ENCODE data around the gene TSKU.
"Not testable (repeated sequence)": the region's sequence is repeated elsewhere in the genome, so short reads cannot be mapped to it uniquely, and the experiment has no call there.

The TSKU gene

GRCh38 chr11:76810151-76810853, 27.1 kb downstream of the TSKU start:
- H3K36me3 ChIP-seq (ENCODE audit: control insufficient read depth, insufficient read depth, low read length): no peaks in the 10 kb centered on the region
- H3K9ac ChIP-seq (ENCODE audit: low read depth, low read length): no peak overlapping the region
- no peak overlapping the region for H3K4me3 ChIP-seq (ENCODE audit: low read depth, low read length)
- no peaks in the 10 kb centered on the region for H3K27me3 ChIP-seq (ENCODE audit: control insufficient read depth, insufficient read depth, low read length)
- peaks cover 4% of the 10 kb centered on the region for H3K9me3 ChIP-seq (ENCODE audit: control insufficient read depth, insufficient read depth, low read length)
- H3K4me1 ChIP-seq (ENCODE audit: control insufficient read depth, insufficient read depth, low read length): no peaks in the 10 kb centered on the region

- Histone ChIP-seq H3K36me3 (ENCODE audit: control insufficient read depth, insufficient read depth, low read length) (no peaks in the 10 kb centered on the region), H3K9me3 (ENCODE audit: control insufficient read depth, insufficient read depth, low read length) (peaks cover 9% of the 10 kb centered on the region), H3K27me3 (ENCODE audit: control insufficient read depth, insufficient read depth, low read length) (no peaks in the 10 kb centered on the region), H3K4me3 (ENCODE audit: low read depth, low read length) (no peak overlapping the region), H3K9ac (ENCODE audit: low read depth, low read length) (no peak overlapping the region), H3K4me1 (ENCODE audit: control insufficient read depth, insufficient read depth, low read length) (no peaks in the 10 kb centered on the region)
Observed at GRCh38 chr11:76811259-76811658, 28.1 kb downstream of the TSKU start.

GRCh38 chr11:76814414-76814813, 31.3 kb downstream of the TSKU start:
- H3K4me3 ChIP-seq (ENCODE audit: low read depth, low read length): no peak overlapping the region
- H3K4me1 ChIP-seq (ENCODE audit: control insufficient read depth, insufficient read depth, low read length): peaks cover 4% of the 10 kb centered on the region
- peaks cover 9% of the 10 kb centered on the region for H3K9me3 ChIP-seq (ENCODE audit: control insufficient read depth, insufficient read depth, low read length)
- H3K9ac ChIP-seq (ENCODE audit: low read depth, low read length): no peak overlapping the region
- H3K36me3 ChIP-seq (ENCODE audit: control insufficient read depth, insufficient read depth, low read length): no peaks in the 10 kb centered on the region
- H3K27me3 ChIP-seq (ENCODE audit: control insufficient read depth, insufficient read depth, low read length): no peaks in the 10 kb centered on the region

GRCh38 chr11:76815678-76816077, 32.5 kb downstream of the TSKU start:
- not testable (repeated sequence) for H3K4me1 ChIP-seq (ENCODE audit: control insufficient read depth, insufficient read depth, low read length); H3K27me3 ChIP-seq (ENCODE audit: control insufficient read depth, insufficient read depth, low read length); H3K36me3 ChIP-seq (ENCODE audit: control insufficient read depth, insufficient read depth, low read length); H3K9ac ChIP-seq (ENCODE audit: low read depth, low read length); H3K9me3 ChIP-seq (ENCODE audit: control insufficient read depth, insufficient read depth, low read length); H3K4me3 ChIP-seq (ENCODE audit: low read depth, low read length)

- Histone ChIP-seq H3K4me3 (ENCODE audit: low read depth, low read length) (no peak overlapping the region), H3K36me3 (ENCODE audit: control insufficient read depth, insufficient read depth, low read length) (no peaks in the 10 kb centered on the region), H3K4me1 (ENCODE audit: control insufficient read depth, insufficient read depth, low read length) (peaks cover 15% of the 10 kb centered on the region), H3K9ac (ENCODE audit: low read depth, low read length) (no peak overlapping the region), H3K27me3 (ENCODE audit: control insufficient read depth, insufficient read depth, low read length) (no peaks in the 10 kb centered on the region), H3K9me3 (ENCODE audit: control insufficient read depth, insufficient read depth, low read length) (peaks cover 5% of the 10 kb centered on the region)
Observed at GRCh38 chr11:76820184-76820566, 37.0 kb downstream of the TSKU start.

GRCh38 chr11:76821396-76821795, 38.2 kb downstream of the TSKU start:
- H3K36me3 ChIP-seq (ENCODE audit: control insufficient read depth, insufficient read depth, low read length); H3K9me3 ChIP-seq (ENCODE audit: control insufficient read depth, insufficient read depth, low read length); H3K9ac ChIP-seq (ENCODE audit: low read depth, low read length); H3K4me3 ChIP-seq (ENCODE audit: low read depth, low read length); H3K27me3 ChIP-seq (ENCODE audit: control insufficient read depth, insufficient read depth, low read length): not testable (repeated sequence)
- peaks cover 15% of the 10 kb centered on the region for H3K4me1 ChIP-seq (ENCODE audit: control insufficient read depth, insufficient read depth, low read length)

GRCh38 chr11:76822406-76822805, 39.2 kb downstream of the TSKU start:
- Histone ChIP-seq H3K36me3 (ENCODE audit: control insufficient read depth, insufficient read depth, low read length) (no peaks in the 10 kb centered on the region), H3K27me3 (ENCODE audit: control insufficient read depth, insufficient read depth, low read length) (no peaks in the 10 kb centered on the region), H3K9me3 (ENCODE audit: control insufficient read depth, insufficient read depth, low read length) (no peaks in the 10 kb centered on the region), H3K4me1 (ENCODE audit: control insufficient read depth, insufficient read depth, low read length) (peaks cover 15% of the 10 kb centered on the region), H3K9ac (ENCODE audit: low read depth, low read length) (no peak overlapping the region), H3K4me3 (ENCODE audit: low read depth, low read length) (no peak overlapping the region)

- no peaks in the 10 kb centered on the region for H3K9me3 ChIP-seq (ENCODE audit: control insufficient read depth, insufficient read depth, low read length)
- no peaks in the 10 kb centered on the region for H3K36me3 ChIP-seq (ENCODE audit: control insufficient read depth, insufficient read depth, low read length)
- no peak overlapping the region for H3K9ac ChIP-seq (ENCODE audit: low read depth, low read length)
- no peaks in the 10 kb centered on the region for H3K27me3 ChIP-seq (ENCODE audit: control insufficient read depth, insufficient read depth, low read length)
- H3K4me3 ChIP-seq (ENCODE audit: low read depth, low read length): no peak overlapping the region
- H3K4me1 ChIP-seq (ENCODE audit: control insufficient read depth, insufficient read depth, low read length): peaks cover 15% of the 10 kb centered on the region
Observed at GRCh38 chr11:76823481-76824028, 40.4 kb downstream of the TSKU start.

GRCh38 chr11:76824083-76824939, 41.2 kb downstream of the TSKU start:
- no peak overlapping the region for H3K4me3 ChIP-seq (ENCODE audit: low read depth, low read length)
- no peaks in the 10 kb centered on the region for H3K9me3 ChIP-seq (ENCODE audit: control insufficient read depth, insufficient read depth, low read length)
- no peaks in the 10 kb centered on the region for H3K27me3 ChIP-seq (ENCODE audit: control insufficient read depth, insufficient read depth, low read length)
- H3K9ac ChIP-seq (ENCODE audit: low read depth, low read length): no peak overlapping the region
- H3K36me3 ChIP-seq (ENCODE audit: control insufficient read depth, insufficient read depth, low read length): no peaks in the 10 kb centered on the region
- H3K4me1 ChIP-seq (ENCODE audit: control insufficient read depth, insufficient read depth, low read length): peaks cover 11% of the 10 kb centered on the region

- Histone ChIP-seq H3K27me3 (ENCODE audit: control insufficient read depth, insufficient read depth, low read length) (no peaks in the 10 kb centered on the region), H3K9me3 (ENCODE audit: control insufficient read depth, insufficient read depth, low read length) (no peaks in the 10 kb centered on the region), H3K4me3 (ENCODE audit: low read depth, low read length) (no peak overlapping the region), H3K36me3 (ENCODE audit: control insufficient read depth, insufficient read depth, low read length) (no peaks in the 10 kb centered on the region), H3K4me1 (ENCODE audit: control insufficient read depth, insufficient read depth, low read length) (peaks cover 11% of the 10 kb centered on the region), H3K9ac (ENCODE audit: low read depth, low read length) (no peak overlapping the region)
Observed at GRCh38 chr11:76824980-76825725, 42.0 kb downstream of the TSKU start.

GRCh38 chr11:76825726-76826396, 42.7 kb downstream of the TSKU start:
- H3K9ac ChIP-seq (ENCODE audit: low read depth, low read length): no peak overlapping the region
- no peaks in the 10 kb centered on the region for H3K9me3 ChIP-seq (ENCODE audit: control insufficient read depth, insufficient read depth, low read length)
- no peak overlapping the region for H3K4me3 ChIP-seq (ENCODE audit: low read depth, low read length)
- no peaks in the 10 kb centered on the region for H3K27me3 ChIP-seq (ENCODE audit: control insufficient read depth, insufficient read depth, low read length)
- H3K4me1 ChIP-seq (ENCODE audit: control insufficient read depth, insufficient read depth, low read length): peaks cover 11% of the 10 kb centered on the region
- H3K36me3 ChIP-seq (ENCODE audit: control insufficient read depth, insufficient read depth, low read length): no peaks in the 10 kb centered on the region
